NB4 (cell line): ENCODE results near the gene MLLT6.

Source experiments
- DNase-seq: peaks from one replicate; pipeline ENCODE4 v3.0.0; 2010; ENCODE audit warnings: low read depth
- H3K4me3 ChIP-seq: one replicate; pipeline ENCODE4 v1.5.1; 2011; ENCODE audit warnings: mild to moderate bottlenecking, low read depth, low read length, moderate library complexity
- CTCF ChIP-seq: IDR thresholded peaks from one replicate; pipeline ENCODE4 v1.5.1; 2012; ENCODE audit warnings: low read depth, low read length
- MAX ChIP-seq: IDR thresholded peaks from 2 replicates; pipeline ENCODE4 v1.6.1; 2011; ENCODE audit warnings: low read depth, low read length
- MYC ChIP-seq: IDR thresholded peaks from 2 replicates; pipeline ENCODE4 v1.6.1; 2011; ENCODE audit warnings: low read depth, low read length
- POLR2A ChIP-seq: IDR thresholded peaks from 2 replicates; pipeline ENCODE4 v1.6.1; 2011; ENCODE audit warnings: mild to moderate bottlenecking; ENCODE audit not compliant: insufficient read length; ENCODE audit errors: extremely low read depth

The MLLT6 gene

GRCh38 chr17:38687286-38687685, 17.8 kb upstream of the MLLT6 start:
- TF ChIP-seq CTCF: no peak
- no peak for TF ChIP-seq MAX
- TF ChIP-seq MYC: no peak
- TF ChIP-seq POLR2A: no peak
- no peak overlapping the region for H3K4me3 ChIP-seq
- DNase-seq: no peak

GRCh38 chr17:38690386-38690785, 14.7 kb upstream of the MLLT6 start:
- no peak for DNase-seq
- TF ChIP-seq MAX (no peak), POLR2A (no peak), MYC (no peak), CTCF (no peak)
- H3K4me3 ChIP-seq: no peak overlapping the region

- DNase-seq: no peak
Measured at GRCh38 chr17:38691154-38691553, 13.9 kb upstream of the MLLT6 start.

GRCh38 chr17:38693700-38694329, 11.3 kb upstream of the MLLT6 start:
- no peak for DNase-seq
- no peak for TF ChIP-seq CTCF
- TF ChIP-seq MAX: no peak
- TF ChIP-seq MYC: no peak
- TF ChIP-seq POLR2A: no peak
- H3K4me3 ChIP-seq: no peak overlapping the region

More at GRCh38 chr17:38691154-38691553, 13.9 kb upstream of the MLLT6 start:
- no peak for TF ChIP-seq CTCF
- no peak for TF ChIP-seq POLR2A
- no peak for TF ChIP-seq MAX
- TF ChIP-seq MYC: no peak
- H3K4me3 ChIP-seq: no peak overlapping the region

GRCh38 chr17:38697061-38697820, 7.8 kb upstream of the MLLT6 start:
- DNase-seq: no peak
- no peak overlapping the region for H3K4me3 ChIP-seq
- TF ChIP-seq MAX (no peak), CTCF (no peak), POLR2A (no peak), MYC (no peak)
